ENCODE results near the gene DOP1A.

DOP1A gene

GRCh38 chr6:83083476-83083875 is 16.0 kb downstream of the DOP1A start:
- no peak for DNase-seq

DNA sequence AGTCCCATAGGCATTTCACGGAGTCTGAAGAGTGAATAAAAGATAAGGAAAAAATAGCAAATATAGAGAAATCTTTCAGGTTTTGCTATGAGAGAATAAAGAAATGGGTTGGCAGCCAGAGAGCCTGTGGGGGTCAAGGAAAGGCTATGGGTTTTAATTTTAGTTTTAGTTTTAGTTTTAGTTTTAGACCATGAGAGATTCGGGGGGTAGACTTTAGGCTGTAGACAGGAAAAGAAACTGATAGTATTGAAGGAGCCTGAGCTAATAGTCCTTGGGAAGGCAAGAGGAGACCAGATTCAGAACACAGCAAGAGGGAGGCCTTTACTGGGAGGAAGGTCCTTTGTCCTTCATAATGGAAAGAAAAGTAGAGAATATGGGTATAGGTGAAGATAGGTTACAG is 19.3 kb downstream of the DOP1A start:
- DNase-seq = no peak

DNA sequence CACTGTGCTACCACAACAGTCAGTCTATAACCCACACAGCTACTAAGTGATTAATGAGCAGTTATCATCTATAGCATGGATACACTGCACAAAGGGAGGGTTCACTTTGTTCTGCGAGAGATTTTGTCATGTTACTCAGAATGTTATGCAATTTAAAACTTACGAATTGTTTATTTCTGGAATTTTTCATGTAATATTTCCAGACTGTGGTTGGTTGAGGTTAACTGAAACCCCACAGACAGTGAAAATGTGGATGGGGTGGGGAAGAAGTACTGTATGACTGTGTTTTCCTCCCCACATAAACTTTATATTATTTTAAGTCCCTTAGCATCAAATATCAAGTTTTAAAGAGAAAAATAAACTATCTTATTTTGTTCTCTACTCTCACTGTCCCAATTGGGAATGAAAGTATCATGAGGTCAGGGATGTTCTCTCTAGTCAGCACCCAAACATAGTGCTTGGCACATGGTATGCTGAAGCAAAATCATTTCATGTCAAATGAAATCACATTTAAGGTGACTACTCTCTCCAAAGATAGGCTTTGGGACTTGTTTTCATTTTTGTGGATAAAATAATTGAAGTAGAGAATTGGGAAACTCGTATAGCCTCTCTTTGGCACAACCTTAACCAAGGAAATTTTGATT is 25.4 kb downstream of the DOP1A start:
- DNase-seq = no peak

GRCh38 chr6:83096791-83097190 is 29.3 kb downstream of the DOP1A start:
- DNase-seq = no peak

DNA sequence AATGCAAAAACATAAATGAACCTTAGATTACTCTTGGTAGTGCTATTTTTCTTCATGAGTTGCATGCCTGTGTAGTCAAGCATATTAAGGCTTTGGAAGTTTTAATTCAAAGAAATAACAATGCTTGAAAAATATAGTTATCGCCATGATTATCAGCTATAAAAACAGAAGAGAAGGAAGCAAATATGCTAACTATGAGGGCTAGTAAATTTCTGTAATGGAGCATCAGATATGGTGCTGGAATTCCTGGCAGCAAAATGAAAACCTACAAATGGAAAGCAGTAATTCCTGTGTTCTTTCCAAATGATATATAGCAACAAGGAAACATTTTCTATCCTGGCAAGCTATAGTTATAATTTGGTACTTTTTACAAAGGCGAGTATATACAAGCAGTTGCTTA is 29.7 kb downstream of the DOP1A start:
- no peak for DNase-seq

GRCh38 chr6:83097675-83098074 is 30.2 kb downstream of the DOP1A start:
- no peak for DNase-seq

- no peak for DNase-seq
Measured at GRCh38 chr6:83098589-83098988, 31.1 kb downstream of the DOP1A start.

GRCh38 chr6:83108378-83108777 is 40.9 kb downstream of the DOP1A start:
- DNase-seq = no peak

- DNase-seq = no peak
Measured at GRCh38 chr6:83113258-83113657, 45.8 kb downstream of the DOP1A start.

GRCh38 chr6:83114164-83114563 is 46.7 kb downstream of the DOP1A start:
- DNase-seq = no peak

DNA sequence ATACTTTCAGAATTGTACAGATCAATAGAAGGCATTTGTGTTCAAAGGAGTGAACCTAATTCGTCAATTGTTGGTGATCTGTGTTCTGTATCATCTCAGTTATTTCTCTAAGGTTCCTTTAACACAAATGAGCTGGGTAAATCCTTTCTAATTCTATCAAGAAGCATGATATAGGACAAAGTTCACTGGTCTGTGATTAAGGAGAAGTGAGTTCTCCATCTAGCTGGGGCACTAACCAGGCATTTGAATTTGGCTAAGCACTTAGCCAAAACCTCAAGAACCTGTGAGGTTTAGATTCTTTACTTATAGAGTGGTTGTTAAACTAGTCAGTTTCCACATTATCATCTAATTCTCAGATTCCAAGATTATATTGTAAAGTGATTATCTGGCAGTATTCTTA is 50.3 kb downstream of the DOP1A start:
- no peak for DNase-seq

- DNase-seq = no peak
Measured at GRCh38 chr6:83119742-83120300, 52.4 kb downstream of the DOP1A start.

- no peak for DNase-seq
Measured at GRCh38 chr6:83124553-83124952, 57.1 kb downstream of the DOP1A start.

GRCh38 chr6:83125425-83125824 is 58.0 kb downstream of the DOP1A start:
- DNase-seq = no peak

DNA sequence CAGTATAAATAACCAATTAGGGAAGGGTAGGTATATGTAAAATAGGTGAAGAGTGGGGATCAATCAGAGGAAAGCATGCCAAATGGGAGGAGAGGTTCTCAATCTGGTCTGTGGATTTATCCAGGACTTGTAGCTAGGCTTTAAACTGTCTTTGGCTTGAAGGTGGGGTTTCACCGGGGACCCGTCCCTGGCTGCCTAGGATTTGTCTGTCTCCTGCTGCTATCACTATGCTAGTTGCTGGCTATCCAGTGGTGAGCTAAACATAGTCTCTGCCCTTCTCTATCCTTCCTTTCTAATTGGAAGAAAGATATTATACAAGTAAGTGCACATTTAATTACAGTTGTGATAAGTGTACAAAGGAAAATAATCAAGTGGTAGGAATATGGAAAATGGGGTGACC is 58.8 kb downstream of the DOP1A start:
- DNase-seq = no peak

GRCh38 chr6:83126807-83127206 is 59.3 kb downstream of the DOP1A start:
- DNase-seq = no peak

GRCh38 chr6:83127258-83127657 is 59.8 kb downstream of the DOP1A start:
- DNase-seq = no peak

GRCh38 chr6:83127976-83128375 is 60.5 kb downstream of the DOP1A start:
- no peak for DNase-seq

GRCh38 chr6:83132121-83132520 is 64.7 kb downstream of the DOP1A start:
- no peak for DNase-seq

GRCh38 chr6:83138118-83138722 is 70.7 kb downstream of the DOP1A start:
- no peak for DNase-seq

DNA sequence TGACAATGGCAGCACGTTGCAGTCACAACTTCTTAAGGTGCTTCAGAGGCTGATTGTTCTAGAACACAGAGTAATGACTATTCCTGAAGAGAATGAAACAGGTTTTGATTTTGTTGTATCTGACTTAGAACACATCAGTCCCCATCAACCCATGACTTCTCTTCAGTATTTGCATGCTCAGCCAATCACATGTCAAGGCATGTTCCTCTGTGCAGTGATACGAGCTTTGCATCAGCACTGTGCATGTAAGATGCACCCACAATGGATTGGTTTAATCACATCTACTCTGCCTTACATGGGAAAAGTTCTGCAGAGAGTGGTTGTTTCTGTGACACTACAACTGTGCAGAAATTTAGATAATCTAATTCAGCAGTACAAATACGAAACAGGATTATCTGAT is 71.3 kb downstream of the DOP1A start:
- no peak for DNase-seq

DNA sequence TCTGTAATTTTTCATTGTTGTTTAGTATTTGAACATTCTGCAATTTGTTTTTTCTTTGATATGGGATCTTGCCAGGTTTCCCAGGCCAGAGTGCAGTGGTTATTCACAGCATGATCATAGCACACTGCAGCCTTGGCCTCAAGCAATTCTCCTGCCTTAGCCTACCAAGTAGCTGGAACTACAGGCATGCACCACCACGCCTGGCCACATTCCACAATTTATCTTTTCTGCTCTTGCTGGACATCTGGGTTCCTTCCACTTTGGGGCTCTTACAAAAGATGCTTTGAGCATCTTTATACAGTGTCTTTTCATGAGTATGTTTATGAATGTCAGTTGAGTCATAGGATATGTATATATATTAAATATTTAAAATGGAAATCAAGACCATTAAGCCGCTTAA is 83.6 kb downstream of the DOP1A start:
- DNase-seq = no peak

- DNase-seq = no peak
Measured at GRCh38 chr6:83152913-83153312, 85.4 kb downstream of the DOP1A start.

- no peak for DNase-seq
Measured at GRCh38 chr6:83153883-83154521, 86.5 kb downstream of the DOP1A start.
